GM21619 (cell line): ENCODE measurements around the gene IRS1.

ENCODE experiments used
- ATAC-seq: cut with Tn5 transposase; IDR thresholded peaks from one replicate; pipeline ENCODE4 v1.9.1; 2021; ENCODE audit not compliant: unreplicated experiment

IRS1 gene

GRCh38 chr2:226818930-226819329 lies 19.3 kb upstream of the IRS1 start:
- no peak for ATAC-seq

- peak; percentile 46 for ATAC-seq
Measured at GRCh38 chr2:226813148-226813701, 13.6 kb upstream of the IRS1 start.

DNA sequence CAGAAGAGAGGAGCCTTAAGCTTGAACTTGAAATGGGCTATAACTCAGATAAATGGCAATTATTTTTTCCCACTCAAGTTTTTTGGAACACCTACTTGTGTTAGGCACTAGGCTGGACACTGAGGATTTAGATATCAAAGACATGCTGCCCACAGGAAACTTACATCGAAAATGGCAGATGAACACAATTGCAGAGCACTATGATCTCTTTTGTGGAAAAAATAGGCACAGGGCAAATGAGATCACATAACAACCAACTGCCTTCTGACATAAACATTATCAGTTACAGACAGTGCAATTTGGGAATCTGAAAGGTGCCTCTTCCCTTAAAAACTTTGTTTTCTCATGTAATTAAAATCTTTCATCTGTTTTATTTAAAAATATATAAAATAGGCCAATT lies 3.8 kb upstream of the IRS1 start:
- ATAC-seq = no peak

- no peak for ATAC-seq
Measured at GRCh38 chr2:226802573-226802972, 3.0 kb upstream of the IRS1 start.

DNA sequence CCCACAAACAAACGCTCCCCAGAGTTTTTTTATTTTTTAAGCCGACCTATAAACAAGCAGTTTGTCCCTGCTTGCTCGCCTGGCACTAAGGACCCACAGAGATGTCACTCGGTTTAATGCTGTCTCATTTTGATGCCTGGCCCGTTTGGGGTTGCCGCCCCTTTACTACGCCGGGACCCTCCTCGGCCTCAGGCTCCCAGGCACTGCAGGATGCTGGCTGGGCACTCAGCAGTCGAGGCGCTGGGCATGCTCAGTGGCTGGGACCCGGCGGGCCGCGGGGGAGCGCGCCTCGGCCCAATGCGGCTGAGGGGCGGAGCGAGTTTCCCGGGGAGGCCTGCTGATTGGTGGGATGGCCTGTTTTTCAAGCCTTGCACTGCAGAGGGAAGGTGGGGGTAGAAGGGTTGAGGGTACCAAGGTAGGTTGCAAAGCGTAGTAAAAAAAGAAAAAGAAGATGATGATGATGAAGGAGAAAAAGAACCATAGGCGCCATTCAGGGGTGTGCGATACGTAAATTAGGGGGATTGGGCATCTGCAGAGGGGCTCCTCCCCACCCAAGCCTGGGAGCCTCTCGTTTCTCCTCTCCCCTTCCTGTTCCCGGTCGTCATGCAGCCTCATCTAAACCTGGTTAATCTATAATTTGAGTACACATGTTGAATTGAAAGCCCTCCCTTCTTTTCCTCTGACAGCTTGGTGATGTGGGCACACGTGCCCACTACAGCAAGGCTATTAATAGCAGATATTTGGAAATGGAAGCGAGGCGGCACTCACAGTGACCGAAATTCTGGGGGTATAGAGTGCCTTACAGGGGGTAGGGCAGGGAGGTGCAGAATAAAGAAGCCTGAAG lies 1.5 kb upstream of the IRS1 start:
- peak; percentile 79 for ATAC-seq

DNA sequence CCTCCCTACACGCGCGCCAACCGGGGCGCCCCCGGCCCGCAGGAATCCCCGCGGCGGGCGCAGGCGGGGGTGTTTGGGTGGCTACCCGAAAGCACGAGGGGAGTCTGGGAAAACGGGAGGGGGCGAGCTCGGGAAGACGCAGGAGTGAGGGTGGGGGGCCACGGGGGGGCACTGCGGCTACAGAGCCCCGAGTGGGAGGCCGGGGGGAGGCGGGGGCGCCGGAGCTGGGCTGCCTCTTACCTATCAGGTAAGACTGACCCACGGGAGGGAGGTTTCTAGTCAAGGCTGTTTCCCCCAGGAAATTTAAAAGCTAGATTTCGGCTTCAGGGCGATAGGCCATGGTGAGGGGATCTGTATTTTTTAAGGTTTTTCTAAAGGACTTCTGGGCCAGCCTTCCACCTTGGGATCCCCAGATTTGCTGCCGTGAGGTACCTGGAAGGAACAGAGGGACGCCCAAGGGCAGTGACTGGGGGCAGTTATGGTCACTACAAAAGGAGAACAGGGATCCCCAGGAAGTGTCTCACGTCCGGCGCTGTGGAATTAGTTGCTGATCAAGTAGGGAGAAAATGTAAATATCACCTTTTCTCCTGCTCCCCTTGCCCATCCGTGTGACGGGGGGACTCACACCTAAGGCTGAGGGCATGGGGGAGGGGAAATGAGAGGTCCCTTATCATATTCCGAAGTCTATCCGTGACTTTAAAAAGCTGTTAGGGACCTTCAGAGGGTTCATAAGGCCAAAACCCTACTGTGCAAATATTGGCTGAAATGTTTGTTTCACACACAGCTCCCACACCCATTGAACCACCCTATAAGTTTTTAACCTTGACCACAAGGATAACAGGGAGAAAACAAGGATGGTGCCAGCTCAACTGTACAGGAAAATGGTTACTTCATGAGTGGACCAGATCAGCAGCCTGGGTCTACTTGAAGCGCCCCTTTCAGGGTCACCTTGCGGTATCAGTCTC lies 638 bp upstream of the IRS1 start:
- ATAC-seq = no peak

- ATAC-seq = peak; percentile 22
Measured at GRCh38 chr2:226798422-226799210, 1.0 kb downstream of the IRS1 start.

DNA sequence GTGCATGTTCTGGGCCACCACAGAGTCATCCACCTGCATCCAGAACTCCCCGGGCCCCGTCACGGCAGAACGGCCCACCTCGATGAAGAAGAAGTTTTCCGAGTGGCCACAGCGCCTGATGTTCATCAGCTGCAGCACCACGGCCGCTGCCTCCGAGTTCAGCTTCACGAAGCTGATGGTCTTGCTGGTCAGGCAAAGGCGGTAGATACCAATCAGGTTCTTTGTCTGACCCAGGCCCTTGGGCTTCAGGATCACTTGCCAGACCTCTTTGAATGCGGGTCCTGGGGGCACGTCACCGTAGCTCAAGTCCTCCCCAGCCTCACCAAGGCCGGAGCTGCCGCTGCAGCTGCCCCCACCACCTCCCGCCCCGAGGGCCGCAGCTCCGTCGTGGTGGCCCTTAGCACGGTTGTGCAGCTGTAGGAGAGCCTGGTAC lies 1.6 kb downstream of the IRS1 start:
- no peak for ATAC-seq

- no peak for ATAC-seq
Measured at GRCh38 chr2:226797289-226797988, 2.2 kb downstream of the IRS1 start.

- no peak for ATAC-seq
Measured at GRCh38 chr2:226796840-226797288, 2.8 kb downstream of the IRS1 start.

- ATAC-seq = no peak
Measured at GRCh38 chr2:226796012-226796839, 3.4 kb downstream of the IRS1 start.

DNA sequence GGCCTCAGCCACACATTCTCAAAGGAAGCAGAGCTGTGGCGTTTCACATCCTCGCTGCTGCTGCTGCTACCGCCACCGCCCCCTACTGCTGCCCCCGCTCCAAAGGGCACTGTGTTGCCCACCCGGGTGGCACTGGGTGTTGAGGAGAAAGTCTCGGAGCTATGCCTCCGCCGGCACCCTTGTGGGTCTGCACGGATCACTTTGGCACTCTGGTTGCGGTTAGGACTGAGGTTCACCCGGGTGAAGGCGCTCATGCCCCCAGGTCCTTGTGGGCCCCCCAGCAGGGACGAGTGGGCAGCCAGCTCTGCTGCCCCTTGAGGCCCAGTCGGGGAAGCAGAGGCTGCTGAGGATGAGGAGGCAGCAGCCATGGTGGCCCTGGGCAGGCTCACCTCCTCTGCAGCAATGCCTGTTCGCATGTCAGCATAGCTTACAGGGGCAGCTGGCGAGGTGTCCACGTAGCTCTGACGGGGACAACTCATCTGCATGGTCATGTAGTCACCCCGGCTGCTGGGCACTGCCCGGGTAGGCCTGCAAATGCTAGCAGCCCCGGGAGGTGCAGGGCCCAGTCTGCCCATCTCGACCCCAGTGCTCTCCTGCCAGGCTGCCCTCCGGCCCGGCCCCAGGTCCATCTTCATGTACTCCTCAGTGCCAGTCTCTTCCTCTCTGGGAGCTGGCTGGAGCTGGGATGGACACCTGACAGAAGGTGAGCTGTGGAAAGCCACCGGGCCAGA lies 4.2 kb downstream of the IRS1 start:
- no peak for ATAC-seq

- no peak for ATAC-seq
Measured at GRCh38 chr2:226794751-226795171, 4.9 kb downstream of the IRS1 start.

DNA sequence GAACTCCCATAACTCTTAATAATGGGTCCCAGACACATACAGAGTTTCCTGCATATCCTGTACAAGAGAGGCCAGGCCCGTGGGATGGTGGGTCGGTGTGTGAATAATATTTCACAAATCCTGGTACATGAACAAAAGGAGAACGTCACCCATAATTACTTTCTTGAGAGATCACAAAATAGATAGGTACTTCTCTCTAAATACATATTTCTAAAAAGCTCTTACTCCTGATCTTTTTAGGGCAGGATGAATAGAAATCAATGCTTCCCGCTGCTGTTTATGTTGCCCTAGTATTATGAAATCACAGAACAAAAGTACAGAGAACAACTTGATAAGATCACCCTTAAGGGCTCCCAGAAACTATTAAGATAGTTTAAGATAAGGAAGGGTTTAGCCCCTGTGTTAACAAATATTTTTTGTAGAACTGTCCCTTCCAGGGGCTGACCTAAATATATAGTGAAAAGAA lies 5.4 kb downstream of the IRS1 start:
- no peak for ATAC-seq

DNA sequence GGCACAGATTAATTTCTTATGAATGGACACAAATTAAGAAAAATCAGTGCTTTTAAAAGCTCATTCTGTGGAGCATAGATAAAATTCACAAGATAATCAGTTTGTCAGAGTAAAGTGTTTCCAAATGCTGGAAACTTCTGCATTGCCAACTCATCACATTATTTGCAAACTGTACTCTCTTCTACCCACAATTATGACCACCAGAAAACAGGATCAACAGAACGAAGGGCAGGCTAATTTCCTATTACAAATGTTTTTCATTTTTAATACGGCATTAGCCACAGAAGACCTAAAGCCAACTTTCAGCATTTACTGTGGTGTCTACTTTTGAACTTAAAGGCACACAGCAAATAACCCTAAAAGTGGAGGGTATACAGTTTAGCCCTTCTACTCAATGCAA lies 6.0 kb downstream of the IRS1 start:
- ATAC-seq = no peak

DNA sequence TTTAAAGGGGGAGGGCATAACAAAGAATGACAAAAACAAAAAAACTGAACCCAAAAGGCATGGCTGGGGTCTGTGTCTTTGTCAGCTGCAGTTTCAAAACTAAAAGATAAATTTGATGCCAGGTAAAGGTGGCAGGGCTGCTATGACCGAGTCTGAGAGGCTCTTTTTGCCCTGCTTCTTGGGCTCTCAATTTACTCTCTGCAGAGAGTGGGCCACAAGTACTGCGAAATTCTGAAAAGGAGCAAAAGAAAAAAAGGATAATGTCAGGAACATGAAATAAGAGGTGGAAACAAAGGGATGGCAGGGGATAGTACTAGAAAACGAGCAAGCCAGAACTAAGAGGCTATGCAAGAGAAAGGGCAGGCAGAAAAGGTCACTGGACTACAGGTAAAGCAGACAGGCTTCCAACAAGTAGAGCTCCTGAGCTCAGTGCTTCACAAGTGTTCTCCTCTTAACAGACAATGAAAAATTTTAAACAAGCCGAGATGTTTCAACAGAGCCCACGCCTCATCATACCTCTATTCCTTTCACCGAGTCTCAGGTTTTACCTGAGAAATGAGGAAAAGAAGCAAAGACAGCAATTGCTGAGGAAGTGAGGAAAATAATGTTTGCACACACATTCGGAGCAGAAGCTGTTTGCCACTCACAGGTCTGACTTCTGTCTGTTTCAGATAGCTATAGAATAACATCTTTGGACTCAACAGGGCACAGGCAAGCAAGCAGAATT lies 7.3 kb downstream of the IRS1 start:
- no peak for ATAC-seq

DNA sequence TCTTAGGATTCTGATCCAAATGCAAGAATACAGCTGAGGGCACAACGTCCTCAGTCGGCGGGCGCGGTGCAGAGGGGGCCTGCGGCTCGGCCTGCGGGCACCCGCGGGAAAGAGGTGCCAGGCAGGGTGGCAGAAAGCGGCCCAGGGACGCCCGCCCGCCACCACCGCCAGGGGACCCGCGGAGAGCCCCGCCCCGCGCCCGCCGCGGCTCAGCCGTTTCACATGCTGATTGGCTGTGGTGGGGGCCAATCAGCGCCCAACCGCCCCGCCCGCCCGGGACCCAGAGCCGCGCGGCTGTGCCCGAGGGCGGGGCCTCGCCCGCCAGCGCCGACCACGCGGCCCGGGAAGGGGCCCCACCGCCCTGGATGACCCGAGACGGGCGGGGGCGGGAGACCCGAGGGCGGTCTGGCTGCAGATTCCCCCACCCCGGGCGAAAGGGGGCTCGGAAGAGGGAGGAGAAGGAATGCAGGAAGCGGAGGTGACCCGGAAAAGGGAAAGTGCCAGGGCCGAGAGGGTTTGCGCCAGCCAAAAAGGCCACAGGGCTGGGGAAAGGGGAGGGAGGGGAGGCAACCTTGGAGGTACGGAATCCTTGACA lies 8.0 kb downstream of the IRS1 start:
- peak; percentile 97 for ATAC-seq
